GM18907 (cell line): ENCODE measurements around the gene TMEM132D.
"Not testable (repeated sequence)": the region's sequence is repeated elsewhere in the genome, so short reads cannot be mapped to it uniquely, and the experiment has no call there.

ENCODE experiments used
- ATAC-seq: cut with Tn5 transposase; IDR thresholded peaks from one replicate; pipeline ENCODE4 v1.9.1; 2021; ENCODE audit warnings: mild to moderate bottlenecking, moderate library complexity; ENCODE audit not compliant: unreplicated experiment

The TMEM132D gene

GRCh38 chr12:129549020-129549419 lies 354.8 kb downstream of the TMEM132D start:
- ATAC-seq: not testable (repeated sequence)

- ATAC-seq: no peak
Measured at GRCh38 chr12:129544716-129545115, 359.1 kb downstream of the TMEM132D start.

DNA sequence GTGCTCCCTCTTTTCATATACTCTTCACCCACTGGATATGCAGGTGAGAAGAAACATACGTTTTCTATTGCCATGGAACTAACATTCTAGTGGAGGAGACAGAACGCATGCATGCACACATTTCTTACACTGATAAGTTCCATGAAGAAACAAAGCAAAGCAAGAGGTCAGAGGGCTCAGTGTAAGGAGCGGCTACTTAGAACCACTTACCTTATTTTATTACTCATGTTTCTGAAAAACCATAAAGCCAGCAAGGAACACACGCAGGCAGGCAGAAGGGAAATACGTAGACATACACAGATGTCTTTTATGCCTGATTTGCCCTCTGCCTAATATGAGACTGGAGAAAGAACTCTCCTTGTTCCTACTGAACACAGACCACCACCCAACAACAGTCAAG lies 362.9 kb downstream of the TMEM132D start:
- no peak for ATAC-seq

- ATAC-seq: no peak
Measured at GRCh38 chr12:129540249-129540648, 363.6 kb downstream of the TMEM132D start.

DNA sequence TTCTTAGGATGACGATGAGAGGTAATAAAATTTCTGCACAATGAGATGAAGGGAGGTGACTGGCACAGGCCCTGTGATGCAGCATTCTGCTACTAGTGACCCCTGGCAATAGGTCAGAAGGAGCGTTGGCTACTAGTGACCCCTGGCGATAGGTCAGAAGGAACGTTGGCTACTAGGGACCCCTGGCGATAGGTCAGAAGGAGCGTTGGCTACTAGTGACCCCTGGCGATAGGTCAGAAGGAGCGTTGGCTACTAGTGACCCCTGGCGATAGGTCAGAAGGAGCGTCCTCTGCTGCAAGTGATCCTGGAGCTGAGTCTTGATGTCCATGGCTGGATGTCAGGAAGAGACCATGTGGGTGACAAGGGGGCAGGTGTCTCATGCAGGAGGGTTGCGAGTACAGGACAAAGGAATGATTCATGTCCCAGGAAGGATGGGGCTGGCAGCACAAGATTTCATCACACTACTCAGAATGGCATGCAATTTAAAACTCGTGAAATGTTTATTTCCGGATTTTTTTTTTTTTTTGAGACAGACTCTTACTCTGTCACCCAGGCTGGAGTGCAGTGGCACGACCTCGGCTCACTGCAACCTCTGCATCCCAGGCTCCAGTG lies 365.0 kb downstream of the TMEM132D start:
- not testable (repeated sequence) for ATAC-seq

DNA sequence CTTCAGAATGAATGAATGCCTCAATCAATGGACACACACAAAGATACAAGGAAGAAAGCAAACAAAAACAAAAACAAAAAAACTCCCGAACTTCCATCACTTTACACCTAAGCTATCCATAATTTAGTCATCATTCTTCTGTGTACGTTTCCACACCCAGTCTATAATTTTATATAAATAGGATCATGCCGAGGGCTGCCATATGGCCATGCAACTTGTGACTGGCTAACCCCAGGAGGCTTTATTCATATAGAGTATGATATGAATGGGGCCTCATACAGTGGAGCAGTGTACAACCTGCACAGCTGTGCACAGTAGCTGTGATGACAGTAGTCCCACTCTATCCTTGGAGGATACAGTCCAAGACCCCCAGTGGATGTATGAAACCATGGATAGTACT lies 365.7 kb downstream of the TMEM132D start:
- ATAC-seq: no peak

DNA sequence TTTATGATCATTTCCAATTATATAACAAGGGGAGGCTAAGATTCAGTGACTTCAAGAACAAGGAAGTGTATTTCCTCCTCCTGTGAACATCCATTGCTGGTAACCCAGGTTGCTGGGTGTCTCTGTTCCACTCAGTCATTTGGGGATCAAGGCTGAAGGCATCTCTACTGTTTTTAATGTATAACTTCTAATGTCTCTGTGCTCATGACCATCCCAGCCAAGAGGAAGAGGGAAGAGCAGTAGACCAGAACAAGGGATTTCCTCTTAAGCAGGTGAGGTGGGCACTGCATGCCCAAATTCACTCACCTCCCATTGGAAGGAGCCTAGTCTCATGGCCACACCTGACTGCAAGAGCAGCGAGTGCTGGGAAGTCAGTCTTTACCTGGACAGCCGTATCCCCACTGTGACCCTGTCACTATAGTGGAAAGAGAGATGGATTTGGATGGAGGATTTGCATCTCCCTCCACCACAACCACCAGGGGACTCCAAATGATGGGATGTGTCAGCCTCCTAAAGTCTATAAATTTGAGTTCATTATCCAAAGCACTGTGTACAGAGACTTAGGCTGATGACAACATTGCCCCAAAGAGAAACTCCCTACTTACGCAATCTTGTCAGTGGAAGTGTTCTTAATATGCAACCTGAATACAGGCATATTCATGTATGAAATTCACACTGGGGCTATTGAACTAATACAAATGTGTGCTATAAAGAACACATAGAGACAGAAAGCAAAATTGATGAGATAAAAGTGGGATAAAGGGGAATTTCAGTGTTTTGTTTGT lies 368.7 kb downstream of the TMEM132D start:
- no peak for ATAC-seq

GRCh38 chr12:129532707-129533499 lies 370.9 kb downstream of the TMEM132D start:
- no peak for ATAC-seq

GRCh38 chr12:129532082-129532481 lies 371.7 kb downstream of the TMEM132D start:
- ATAC-seq: no peak

GRCh38 chr12:129530984-129531383 lies 372.8 kb downstream of the TMEM132D start:
- no peak for ATAC-seq

- ATAC-seq: no peak
Measured at GRCh38 chr12:129530517-129530916, 373.3 kb downstream of the TMEM132D start.

GRCh38 chr12:129527506-129527905 lies 376.3 kb downstream of the TMEM132D start:
- no peak for ATAC-seq

GRCh38 chr12:129523621-129524020 lies 380.2 kb downstream of the TMEM132D start:
- ATAC-seq: no peak

DNA sequence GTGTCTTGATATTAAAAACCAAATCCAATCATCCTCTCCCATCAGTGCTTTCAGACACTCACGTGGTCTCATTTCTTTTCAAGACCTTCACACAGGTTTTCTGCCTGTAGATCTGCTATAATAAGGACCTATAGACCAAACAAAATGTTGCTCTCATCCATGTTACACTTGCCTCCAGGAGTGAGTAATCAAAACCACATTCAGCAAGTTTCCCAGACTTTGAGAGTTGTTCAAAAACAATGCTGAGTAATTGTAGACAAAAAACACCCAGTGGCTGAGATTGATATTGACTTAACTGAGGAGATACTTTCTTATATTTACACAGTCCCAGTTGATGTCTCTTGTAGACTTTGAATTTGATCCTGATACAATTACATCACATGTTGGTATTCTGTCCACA lies 383.1 kb downstream of the TMEM132D start:
- no peak for ATAC-seq

DNA sequence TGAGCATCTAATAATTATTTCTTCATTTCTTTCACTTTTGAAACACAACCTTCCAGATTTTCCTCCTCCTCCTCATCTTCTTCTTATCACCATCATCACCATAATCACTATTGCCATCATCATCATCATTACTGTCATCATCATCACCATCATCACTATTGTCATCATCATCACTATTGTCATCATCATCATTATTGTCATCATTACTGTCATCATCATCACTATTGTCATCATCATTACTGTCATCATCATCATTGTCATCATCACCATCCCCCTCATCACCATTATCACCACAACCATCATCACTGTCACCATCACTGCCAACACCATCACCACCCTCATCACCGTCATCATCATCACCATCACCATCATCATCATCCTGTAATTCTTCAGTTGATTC lies 400.0 kb downstream of the TMEM132D start:
- no peak for ATAC-seq

DNA sequence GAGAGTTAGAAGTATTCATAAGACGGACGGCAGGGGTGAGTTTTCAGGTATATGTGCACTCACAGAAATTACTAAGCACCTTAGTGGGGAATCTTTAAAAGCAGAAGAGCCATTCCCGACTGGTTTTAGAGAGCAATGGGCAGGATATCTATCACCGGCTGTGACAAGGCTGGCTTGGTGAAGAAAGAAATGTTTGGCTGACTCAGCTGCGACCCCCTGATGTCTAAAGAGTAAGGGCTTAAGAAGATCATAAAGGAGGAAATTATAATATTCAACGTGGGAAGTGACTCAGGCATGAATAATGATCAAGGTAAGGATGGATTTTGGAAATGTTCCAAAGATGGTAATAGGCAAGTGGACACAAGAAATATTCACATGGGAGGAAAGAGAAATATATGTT lies 407.6 kb downstream of the TMEM132D start:
- no peak for ATAC-seq

GRCh38 chr12:129494766-129495165 lies 409.1 kb downstream of the TMEM132D start:
- ATAC-seq: no peak

GRCh38 chr12:129494260-129494659 lies 409.6 kb downstream of the TMEM132D start:
- no peak for ATAC-seq

GRCh38 chr12:129489100-129489676 lies 414.6 kb downstream of the TMEM132D start:
- no peak for ATAC-seq

DNA sequence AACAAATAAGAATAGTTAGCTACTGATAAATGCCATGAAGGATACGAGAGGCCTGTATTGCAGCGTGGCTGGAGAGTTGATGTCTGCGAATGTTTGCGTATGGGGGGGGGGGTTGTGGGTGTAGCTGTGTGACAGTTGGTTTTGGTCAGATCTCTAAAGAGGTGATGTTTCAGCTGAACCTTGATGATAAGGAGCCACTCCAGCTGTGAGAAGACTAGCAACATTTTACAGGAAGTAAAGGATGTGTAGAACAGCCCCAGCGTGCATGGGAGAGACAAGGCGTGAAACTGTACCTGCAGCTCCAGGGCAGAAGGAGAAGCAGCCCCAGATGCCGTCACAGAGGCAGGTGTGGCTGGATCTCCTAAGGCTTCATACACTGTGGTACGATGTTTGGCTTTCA lies 416.9 kb downstream of the TMEM132D start:
- ATAC-seq: no peak

GRCh38 chr12:129483111-129483893 lies 420.5 kb downstream of the TMEM132D start:
- ATAC-seq: no peak
